BLaER1 (cell line): ENCODE measurements around the gene MKX.

Source experiments
- H3K27ac ChIP-seq: shearing (Covaris generic); formaldehyde crosslinking; 2 replicates; pipeline ENCODE4 v1.8.1; 2022
- H3K27me3 ChIP-seq: shearing (Covaris generic); formaldehyde crosslinking; 2 replicates; pipeline ENCODE4 v1.8.1; 2022
- H3K36me3 ChIP-seq: shearing (Covaris generic); formaldehyde crosslinking; 2 replicates; pipeline ENCODE4 v1.8.1; 2022
- H3K4me1 ChIP-seq: shearing (Covaris generic); formaldehyde crosslinking; 2 replicates; pipeline ENCODE4 v1.8.1; 2022
- H3K4me2 ChIP-seq: shearing (Covaris generic); formaldehyde crosslinking; 2 replicates; pipeline ENCODE4 v1.8.1; 2022
- H3K4me3 ChIP-seq: shearing (Covaris generic); formaldehyde crosslinking; 2 replicates; pipeline ENCODE4 v1.8.1; 2022
- H3K9ac ChIP-seq: shearing (Covaris generic); formaldehyde crosslinking; 2 replicates; pipeline ENCODE4 v1.8.1; 2022
- H3K9me3 ChIP-seq: shearing (Covaris generic); formaldehyde crosslinking; 2 replicates; pipeline ENCODE4 v1.8.1; 2022
- H4K20me1 ChIP-seq: shearing (Covaris generic); formaldehyde crosslinking; 2 replicates; pipeline ENCODE4 v1.8.1; 2022
- Cebpa-rat ChIP-seq: shearing (Covaris generic); IDR thresholded peaks from 2 replicates; pipeline ENCODE4 v1.8.1; 2022

Gene MKX

GRCh38 chr10:27660711-27661110 is 84.9 kb downstream of the MKX start:
- no peaks in the 10 kb centered on the region for H3K27me3 ChIP-seq
- no peaks in the 10 kb centered on the region for H4K20me1 ChIP-seq
- peaks cover 29% of the 10 kb centered on the region for H3K4me1 ChIP-seq
- H3K36me3 ChIP-seq, result no peaks in the 10 kb centered on the region
- peak overlapping the region; percentile 55 for H3K4me2 ChIP-seq
- 0 out of 2 replicates have a peak, but pooled peaks have one; percentile 5 for TF ChIP-seq Cebpa-rat
- H3K4me3 ChIP-seq, result no peak overlapping the region
- no peaks in the 10 kb centered on the region for H3K9me3 ChIP-seq
- no peak overlapping the region for H3K9ac ChIP-seq
- H3K27ac ChIP-seq, result no peak overlapping the region

- no peak overlapping the region for H3K4me3 ChIP-seq
- H3K36me3 ChIP-seq, result no peaks in the 10 kb centered on the region
- no peaks in the 10 kb centered on the region for H4K20me1 ChIP-seq
- peaks cover 29% of the 10 kb centered on the region for H3K4me1 ChIP-seq
- TF ChIP-seq Cebpa-rat, result no peak
- no peak overlapping the region for H3K9ac ChIP-seq
- peak overlapping the region; percentile 55 for H3K4me2 ChIP-seq
- no peak overlapping the region for H3K27ac ChIP-seq
- H3K27me3 ChIP-seq, result no peaks in the 10 kb centered on the region
- H3K9me3 ChIP-seq, result no peaks in the 10 kb centered on the region
Observed at GRCh38 chr10:27660268-27660667, 85.4 kb downstream of the MKX start.

DNA sequence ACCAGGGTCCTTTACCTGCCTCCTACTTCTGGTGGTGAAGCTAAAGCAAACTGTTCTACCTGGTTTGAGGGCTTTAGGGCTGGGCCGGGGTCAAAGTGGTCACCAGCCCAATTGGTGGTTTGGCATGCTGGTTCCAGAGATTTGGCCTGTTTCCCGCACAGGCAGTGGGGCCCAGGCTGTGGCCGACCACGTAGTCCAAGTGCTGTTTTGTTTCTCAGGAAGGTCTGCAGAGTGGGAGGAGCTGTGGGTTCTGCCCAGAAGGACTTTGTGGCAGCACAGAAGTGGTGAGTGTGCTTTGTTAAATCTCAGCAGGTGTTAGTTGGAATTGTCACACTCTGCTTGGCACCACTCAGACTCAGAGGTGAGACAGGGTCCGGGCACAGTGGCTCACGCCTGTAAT is 85.8 kb downstream of the MKX start:
- Histone ChIP-seq H3K9ac (no peak overlapping the region), H3K4me3 (no peak overlapping the region), H3K27ac (no peak overlapping the region), H4K20me1 (no peaks in the 10 kb centered on the region), H3K27me3 (no peaks in the 10 kb centered on the region), H3K4me2 (peak overlapping the region; percentile 55), H3K4me1 (peaks cover 29% of the 10 kb centered on the region), H3K36me3 (no peaks in the 10 kb centered on the region), H3K9me3 (0 out of 2 replicates have a peak, but pooled peaks cover 1% of the 10 kb centered on the region)
- no peak for TF ChIP-seq Cebpa-rat

- Histone ChIP-seq H3K4me2 (no peak overlapping the region), H3K9ac (no peak overlapping the region), H3K27me3 (no peaks in the 10 kb centered on the region), H3K4me1 (peaks cover 27% of the 10 kb centered on the region), H4K20me1 (no peaks in the 10 kb centered on the region), H3K4me3 (no peak overlapping the region), H3K9me3 (peaks cover 11% of the 10 kb centered on the region; the same call in 1 of the 2 replicates), H3K36me3 (no peaks in the 10 kb centered on the region), H3K27ac (no peak overlapping the region)
- TF ChIP-seq Cebpa-rat, result no peak
Observed at GRCh38 chr10:27658788-27659187, 86.8 kb downstream of the MKX start.

- Histone ChIP-seq H3K9me3 (peaks cover 11% of the 10 kb centered on the region; the same call in 1 of the 2 replicates), H3K9ac (no peak overlapping the region), H3K4me2 (no peak overlapping the region), H3K4me3 (no peak overlapping the region), H3K27me3 (no peaks in the 10 kb centered on the region), H3K4me1 (peaks cover 9% of the 10 kb centered on the region), H4K20me1 (no peaks in the 10 kb centered on the region), H3K27ac (no peak overlapping the region), H3K36me3 (no peaks in the 10 kb centered on the region)
- no peak for TF ChIP-seq Cebpa-rat
Observed at GRCh38 chr10:27655296-27655695, 90.3 kb downstream of the MKX start.

GRCh38 chr10:27654284-27654683 is 91.3 kb downstream of the MKX start:
- no peaks in the 10 kb centered on the region for H4K20me1 ChIP-seq
- no peaks in the 10 kb centered on the region for H3K4me1 ChIP-seq
- no peak overlapping the region for H3K27ac ChIP-seq
- H3K36me3 ChIP-seq, result no peaks in the 10 kb centered on the region
- no peak overlapping the region for H3K4me2 ChIP-seq
- no peak overlapping the region for H3K9ac ChIP-seq
- H3K9me3 ChIP-seq, result peaks cover 11% of the 10 kb centered on the region; the same call in 1 of the 2 replicates
- no peak overlapping the region for H3K4me3 ChIP-seq
- H3K27me3 ChIP-seq, result no peaks in the 10 kb centered on the region
- no peak for TF ChIP-seq Cebpa-rat

- H3K27ac ChIP-seq, result no peak overlapping the region
- no peak for TF ChIP-seq Cebpa-rat
- no peaks in the 10 kb centered on the region for H3K27me3 ChIP-seq
- H3K36me3 ChIP-seq, result no peaks in the 10 kb centered on the region
- H3K9ac ChIP-seq, result no peak overlapping the region
- H3K4me1 ChIP-seq, result no peaks in the 10 kb centered on the region
- H4K20me1 ChIP-seq, result no peaks in the 10 kb centered on the region
- no peak overlapping the region for H3K4me3 ChIP-seq
- no peak overlapping the region for H3K4me2 ChIP-seq
- peaks cover 5% of the 10 kb centered on the region for H3K9me3 ChIP-seq
Observed at GRCh38 chr10:27646604-27647175, 98.9 kb downstream of the MKX start.

- Histone ChIP-seq H3K27me3 (no peaks in the 10 kb centered on the region), H3K9ac (no peak overlapping the region), H3K27ac (no peak overlapping the region), H3K4me3 (no peak overlapping the region), H3K36me3 (no peaks in the 10 kb centered on the region), H3K4me2 (no peak overlapping the region), H4K20me1 (no peaks in the 10 kb centered on the region), H3K4me1 (no peaks in the 10 kb centered on the region), H3K9me3 (peaks cover 5% of the 10 kb centered on the region)
- no peak for TF ChIP-seq Cebpa-rat
Observed at GRCh38 chr10:27646194-27646593, 99.4 kb downstream of the MKX start.

DNA sequence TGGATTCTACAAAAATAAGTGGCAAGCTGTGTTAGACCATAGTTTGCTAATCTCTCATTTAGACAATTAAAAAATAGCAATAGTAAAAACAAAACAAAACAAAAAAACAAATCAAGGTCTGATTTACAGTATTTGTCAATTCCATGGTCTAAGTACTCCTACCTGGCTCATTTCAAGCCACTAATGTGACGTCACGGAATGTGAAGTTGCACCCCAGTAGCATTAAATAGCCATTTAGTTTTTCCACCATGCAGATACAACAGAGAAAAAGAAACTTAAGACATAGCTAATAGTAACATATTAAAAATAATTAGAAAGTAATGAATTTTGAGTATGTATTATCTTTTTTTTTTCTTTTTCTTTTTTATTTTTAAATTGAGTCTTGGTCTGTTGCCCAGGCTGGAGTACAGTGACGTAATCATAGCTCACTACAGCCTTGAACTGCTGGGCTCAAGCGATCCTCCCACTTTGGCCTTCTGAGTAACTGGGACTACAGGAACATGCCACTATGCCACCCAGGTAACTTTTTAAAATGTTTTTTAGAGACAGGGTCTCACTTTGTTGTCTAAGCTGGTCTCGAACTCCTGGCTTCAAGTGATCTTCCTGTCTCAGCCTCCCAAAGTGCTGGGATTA is 101.2 kb downstream of the MKX start:
- H3K36me3 ChIP-seq, result no peaks in the 10 kb centered on the region
- H3K4me2 ChIP-seq, result no peak overlapping the region
- no peaks in the 10 kb centered on the region for H3K4me1 ChIP-seq
- no peak overlapping the region for H3K27ac ChIP-seq
- TF ChIP-seq Cebpa-rat, result no peak
- no peaks in the 10 kb centered on the region for H4K20me1 ChIP-seq
- no peak overlapping the region for H3K4me3 ChIP-seq
- H3K9me3 ChIP-seq, result peaks cover 9% of the 10 kb centered on the region
- H3K9ac ChIP-seq, result no peak overlapping the region
- no peaks in the 10 kb centered on the region for H3K27me3 ChIP-seq

DNA sequence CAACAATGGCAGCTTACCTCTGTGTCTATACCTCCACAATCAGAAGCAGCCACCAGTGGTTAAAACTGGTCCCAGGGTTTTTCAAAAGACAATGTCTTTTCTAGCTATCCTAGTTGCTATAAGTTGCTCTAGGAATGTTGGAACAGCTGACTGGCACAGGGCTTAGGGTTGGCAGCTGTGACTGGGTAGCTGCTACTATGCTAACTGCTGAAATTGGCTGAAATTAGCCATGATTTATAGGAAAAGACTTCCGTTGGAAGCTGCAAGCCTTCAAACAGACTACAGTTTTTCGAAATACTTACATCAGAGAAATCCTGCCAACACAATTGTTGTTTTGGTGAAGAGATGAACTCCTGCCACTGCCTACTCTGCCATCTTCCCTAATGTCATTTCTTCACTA is 102.3 kb downstream of the MKX start:
- no peaks in the 10 kb centered on the region for H3K36me3 ChIP-seq
- H3K9me3 ChIP-seq, result peaks cover 9% of the 10 kb centered on the region
- H3K4me3 ChIP-seq, result no peak overlapping the region
- H3K4me1 ChIP-seq, result peaks cover 10% of the 10 kb centered on the region
- no peaks in the 10 kb centered on the region for H4K20me1 ChIP-seq
- no peak overlapping the region for H3K9ac ChIP-seq
- H3K27me3 ChIP-seq, result no peaks in the 10 kb centered on the region
- no peak for TF ChIP-seq Cebpa-rat
- no peak overlapping the region for H3K27ac ChIP-seq
- H3K4me2 ChIP-seq, result no peak overlapping the region
